ENCODE data around the gene TXNL4A.

The TXNL4A gene

GRCh38 chr18:79949697-79950487, 38.5 kb downstream of the TXNL4A start:
- DNase-seq (ENCODE audit: low read depth in 4 of 4, low spot score in 1 of 4), result no peak

GRCh38 chr18:79948719-79949411, 39.5 kb downstream of the TXNL4A start:
- DNase-seq (ENCODE audit: low read depth in 4 of 4, low spot score in 1 of 4), result no peak

DNA sequence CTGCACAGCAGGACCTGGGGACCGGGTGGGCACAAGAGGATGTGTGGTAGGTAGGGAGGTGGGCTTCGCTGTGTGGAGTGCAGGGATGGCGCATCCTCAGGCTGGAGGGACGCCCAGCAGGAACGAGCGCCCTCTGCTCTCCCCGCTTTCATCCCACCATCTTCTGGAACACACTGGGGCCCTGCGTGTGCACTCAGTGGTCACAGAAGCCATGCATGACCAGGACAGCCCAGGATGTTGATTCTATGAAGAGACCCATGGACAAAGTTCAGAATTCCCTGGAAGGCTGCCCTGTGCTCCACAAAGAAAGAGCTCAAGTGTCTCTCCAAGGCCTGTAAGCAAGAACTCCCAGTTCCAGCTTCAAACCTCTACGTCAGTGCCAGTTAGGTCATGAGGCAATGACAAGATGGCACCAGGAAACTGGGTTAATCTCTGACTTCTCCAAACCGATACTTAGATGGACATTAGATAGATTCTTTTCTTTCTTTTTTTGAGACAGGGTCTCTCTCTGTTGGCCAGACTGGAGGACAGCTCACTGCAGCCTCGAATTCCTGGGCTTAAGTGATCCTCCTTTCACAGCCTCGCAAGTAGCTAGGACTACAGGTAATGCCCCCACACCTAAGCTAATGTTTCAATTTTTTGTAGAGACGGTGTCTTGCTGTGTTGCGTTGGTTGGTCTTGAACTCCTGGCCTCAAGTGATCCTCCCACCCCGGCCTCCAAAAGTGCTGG, 40.3 kb downstream of the TXNL4A start:
- no peak for DNase-seq (ENCODE audit: low read depth in 4 of 4, low spot score in 1 of 4)

GRCh38 chr18:79947054-79947755, 41.2 kb downstream of the TXNL4A start:
- no peak for DNase-seq (ENCODE audit: low read depth in 4 of 4, low spot score in 1 of 4)

GRCh38 chr18:79945118-79946042, 43.0 kb downstream of the TXNL4A start:
- no peak for DNase-seq (ENCODE audit: low read depth in 4 of 4, low spot score in 1 of 4)

DNA sequence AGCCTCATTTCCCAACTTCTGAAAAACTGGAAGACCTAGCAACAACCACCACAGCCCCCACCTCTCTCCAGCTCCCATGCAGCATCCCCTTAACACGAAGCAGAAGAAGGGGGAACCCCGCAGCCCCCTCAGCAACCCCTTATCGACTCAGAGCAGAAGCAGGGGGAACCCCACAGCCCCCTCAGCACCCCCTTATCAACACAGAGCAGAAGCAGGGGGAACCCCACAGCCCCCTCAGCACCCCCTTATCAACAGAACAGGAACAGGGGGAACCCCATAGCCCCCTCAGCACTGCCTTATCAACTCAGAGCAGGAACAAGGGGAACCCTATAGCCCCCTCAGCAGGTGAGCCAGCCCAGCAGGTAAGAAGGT, 43.6 kb downstream of the TXNL4A start:
- no peak for DNase-seq (ENCODE audit: low read depth in 4 of 4, low spot score in 1 of 4)

DNA sequence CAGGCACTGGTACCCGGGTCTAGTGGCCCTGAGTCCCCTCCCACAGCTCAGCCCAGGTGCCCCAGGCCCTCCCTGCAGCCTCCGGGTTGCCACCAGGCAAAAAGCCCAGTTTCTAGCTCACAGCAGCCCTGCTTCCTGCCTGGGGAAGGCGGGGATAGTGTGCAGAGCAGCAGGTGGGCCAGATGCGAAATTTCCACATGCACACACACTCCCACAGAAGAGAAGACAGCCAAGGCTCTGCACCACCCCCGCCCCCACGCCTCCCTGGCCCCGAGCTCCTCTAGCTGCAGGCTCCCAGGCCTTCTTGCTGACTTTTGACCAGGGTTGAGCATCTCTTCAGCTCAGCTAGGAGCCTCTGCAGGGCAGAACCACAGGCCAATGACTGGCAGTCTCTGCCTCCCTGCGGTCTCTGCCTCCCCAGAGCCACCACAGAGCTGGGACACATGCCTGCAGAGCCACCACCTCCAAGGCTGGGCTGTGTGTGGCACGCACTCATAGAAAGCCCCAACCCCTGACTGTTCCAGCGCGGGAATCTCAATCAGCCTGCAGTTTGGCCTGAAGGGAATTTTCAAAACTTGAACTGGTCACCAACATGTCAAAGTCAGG, 44.1 kb downstream of the TXNL4A start:
- no peak for DNase-seq (ENCODE audit: low read depth in 4 of 4, low spot score in 1 of 4)

DNA sequence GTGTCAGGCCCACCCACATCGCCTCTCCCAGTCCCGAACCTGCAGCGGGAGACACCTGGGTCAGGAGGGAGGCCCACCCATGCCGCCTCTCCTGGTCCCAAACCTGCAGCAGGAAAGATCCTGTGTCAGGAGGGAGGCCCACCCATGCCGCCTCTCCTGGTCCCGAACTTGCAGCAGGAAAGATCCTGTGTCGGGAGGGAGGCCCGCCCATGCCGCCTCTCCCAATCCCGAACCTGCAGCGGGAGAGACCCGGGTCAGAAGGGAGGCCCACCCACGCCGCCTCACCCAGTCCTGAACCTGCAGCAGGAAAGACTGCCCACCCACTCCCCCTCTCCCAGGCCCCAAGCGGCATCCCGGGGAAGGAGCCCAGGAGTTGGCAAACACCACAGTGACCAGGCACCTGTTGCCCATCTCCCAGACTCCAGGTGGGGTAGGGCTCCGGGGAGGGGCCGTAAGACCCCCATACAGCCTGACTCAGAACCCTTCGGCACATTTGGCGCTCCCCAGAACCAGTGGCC, 44.7 kb downstream of the TXNL4A start:
- no peak for DNase-seq (ENCODE audit: low read depth in 4 of 4, low spot score in 1 of 4)

- DNase-seq (ENCODE audit: low read depth in 4 of 4, low spot score in 1 of 4), result no peak
Measured at GRCh38 chr18:79942786-79943607, 45.4 kb downstream of the TXNL4A start.

- DNase-seq (ENCODE audit: low read depth in 4 of 4, low spot score in 1 of 4), result no peak
Measured at GRCh38 chr18:79942211-79942610, 46.2 kb downstream of the TXNL4A start.

GRCh38 chr18:79941473-79942119, 46.8 kb downstream of the TXNL4A start:
- DNase-seq (ENCODE audit: low read depth in 4 of 4, low spot score in 1 of 4), result no peak

DNA sequence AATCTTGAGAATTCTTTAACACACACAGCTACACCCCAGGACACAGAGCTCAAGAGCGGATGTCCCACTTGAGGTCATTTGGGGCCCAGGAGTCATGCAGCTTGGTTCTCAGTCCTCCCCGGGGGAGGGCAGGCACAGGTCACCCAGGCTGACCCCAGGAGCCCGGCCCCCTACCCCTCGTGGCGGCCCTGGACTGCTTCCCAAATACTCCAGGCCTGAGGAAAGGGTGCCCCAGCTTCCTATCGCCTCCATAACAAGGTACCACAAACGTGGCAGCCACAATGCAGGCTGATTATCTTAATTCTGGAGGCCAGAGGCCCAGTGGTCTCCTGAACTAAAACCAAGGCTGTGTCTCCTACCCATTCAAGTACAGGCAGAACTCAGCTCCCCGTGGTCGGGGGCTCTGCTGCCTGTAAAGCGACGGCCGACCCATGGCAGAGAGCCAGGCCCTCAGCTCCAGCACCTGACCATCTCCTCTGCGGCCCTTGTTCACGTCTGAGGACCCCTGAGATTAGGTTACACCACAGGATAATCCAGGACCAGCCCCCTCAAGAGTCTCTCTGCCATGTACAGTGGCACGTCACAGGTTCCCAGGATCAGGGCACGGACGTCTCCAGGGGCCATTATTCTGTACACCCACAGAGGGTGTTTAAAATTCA, 47.4 kb downstream of the TXNL4A start:
- no peak for DNase-seq (ENCODE audit: low read depth in 4 of 4, low spot score in 1 of 4)

GRCh38 chr18:79940126-79940813, 48.1 kb downstream of the TXNL4A start:
- DNase-seq (ENCODE audit: low read depth in 4 of 4, low spot score in 1 of 4), result no peak

DNA sequence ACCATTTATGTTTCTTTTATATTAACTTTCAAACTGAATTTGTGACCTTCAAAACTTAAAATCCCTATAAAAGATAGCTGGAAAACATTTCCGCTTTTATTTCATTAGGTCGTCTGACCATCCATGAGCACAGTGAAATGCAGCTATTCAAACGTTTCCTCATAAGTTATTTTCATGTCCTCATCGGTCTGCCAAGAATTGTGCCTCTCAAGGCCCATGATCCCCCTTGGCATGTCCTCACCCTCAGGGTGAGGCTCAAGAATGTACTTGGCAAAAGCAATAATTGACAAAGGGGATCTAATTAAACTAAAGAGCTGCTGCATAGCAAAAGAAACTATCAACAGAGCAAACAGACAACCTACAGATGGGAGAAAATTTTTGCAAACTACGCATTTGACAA, 49.3 kb downstream of the TXNL4A start:
- no peak for DNase-seq (ENCODE audit: low read depth in 4 of 4, low spot score in 1 of 4)

DNA sequence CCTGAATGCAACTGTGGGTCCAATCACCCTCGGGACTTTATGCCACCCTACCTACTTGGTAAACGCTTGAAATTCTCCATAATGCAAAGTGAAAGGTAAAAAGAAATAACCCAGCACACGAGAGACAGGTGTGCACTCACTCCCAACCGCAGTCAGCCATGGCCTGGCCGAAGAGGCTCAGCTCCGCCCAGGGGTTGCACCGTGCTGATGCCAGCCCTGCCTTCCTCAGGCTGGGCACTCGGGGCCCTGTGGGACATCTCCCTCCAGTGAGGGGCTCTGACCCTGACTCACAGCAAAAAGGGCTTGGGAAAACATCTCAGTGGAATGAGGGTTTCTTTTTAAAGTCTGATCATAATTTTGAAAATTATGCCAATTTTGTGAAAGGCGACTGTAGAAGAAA, 50.2 kb downstream of the TXNL4A start:
- no peak for DNase-seq (ENCODE audit: low read depth in 4 of 4, low spot score in 1 of 4)

GRCh38 chr18:79937103-79937860, 51.1 kb downstream of the TXNL4A start:
- DNase-seq (ENCODE audit: low read depth in 4 of 4, low spot score in 1 of 4), result no peak

DNA sequence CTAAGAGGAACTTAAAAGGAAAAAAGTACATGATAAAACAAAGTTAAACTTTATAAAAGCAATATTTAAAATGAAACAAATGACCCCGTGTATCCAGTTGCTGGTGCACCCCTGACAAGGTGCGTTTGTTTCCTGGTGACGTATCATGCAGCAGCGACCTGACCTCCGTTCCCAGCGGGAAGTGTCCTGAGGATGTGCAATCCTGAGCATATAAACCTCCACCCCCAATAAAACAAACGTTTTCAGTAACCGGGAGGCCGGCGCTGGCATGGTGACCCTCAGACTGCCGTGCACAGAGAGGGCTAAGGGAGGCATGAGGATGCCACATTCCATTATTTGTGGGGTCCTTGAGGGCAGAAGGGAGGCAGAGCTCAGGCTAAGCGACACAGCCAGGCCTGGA, 51.7 kb downstream of the TXNL4A start:
- DNase-seq (ENCODE audit: low read depth in 4 of 4, low spot score in 1 of 4), result no peak

Measured in stimulated activated CD4-positive, alpha-beta T cell treated with anti-CD3 and anti-CD28 coated beads, Interleukin-1b, Interleukin-23, amount 100 ng/mL, for 24 hours (primary cell).